ENCODE data around the gene ALDOB.

DNA sequence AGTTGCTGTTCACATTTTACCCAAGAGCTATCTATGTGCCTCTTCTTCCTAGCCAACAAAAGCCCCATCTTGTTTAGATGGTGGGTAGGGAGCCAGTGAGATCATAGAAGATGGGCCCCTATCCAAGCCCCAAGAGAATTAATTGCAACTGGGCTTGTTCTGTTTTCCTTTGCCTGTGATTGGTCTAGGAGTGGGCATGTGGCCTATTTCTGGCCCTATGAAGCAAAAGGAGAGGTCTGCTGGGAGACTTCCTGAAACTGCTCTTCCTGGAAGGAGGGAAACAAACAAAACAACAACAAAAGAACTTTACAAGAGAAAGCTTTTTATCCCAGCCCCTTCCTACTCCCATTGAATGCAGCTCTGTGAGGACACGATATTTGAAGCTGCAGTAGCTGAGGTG lies 32.5 kb upstream of the ALDOB start:
- TF ChIP-seq EP300 (IDR thresholded peaks at IDR 0.05; ENCODE audit: low read depth in 2 of 2, low read length in 2 of 2) (no peak), EP300 (CRISPR knock-in tag; IDR thresholded peaks at IDR 0.05; ENCODE audit: borderline replicate concordance) (no peak), CTCF (CRISPR knock-in tag; IDR thresholded peaks at IDR 0.05) (no peak), MAFK (conservative IDR thresholded peaks at IDR 0.05 in 1 of 2, IDR thresholded peaks at IDR 0.05 in 1 of 2; ENCODE audit: low read length in 2 of 2) (no peak), XBP1 (CRISPR knock-in tag; IDR thresholded peaks at IDR 0.05) (no peak)
